ENCODE results near the gene KCNJ5.

The KCNJ5 gene

GRCh38 chr11:128860571-128861361, 30.4 kb upstream of the KCNJ5 start:
- Histone ChIP-seq H3K9me3 (ENCODE audit: control insufficient read depth, low read length) (no peaks in the 10 kb centered on the region), H3K79me1 (replicated peaks; ENCODE audit: low read length, poor library complexity, severe bottlenecking) (no peaks in the 10 kb centered on the region), H3K23ac (ENCODE audit: low read length in 2 of 2) (no peak overlapping the region), H3K4ac (ENCODE audit: low read depth in 1 of 2, low read length in 2 of 2) (no peak overlapping the region), H2BK12ac (ENCODE audit: low read length in 2 of 2) (no peak overlapping the region), H3K27me3 (ENCODE audit: control insufficient read depth in 1 of 2, insufficient read depth in 1 of 2, low read length in 2 of 2) (peaks cover 29 to 36% of the 10 kb centered on the region in 2 experiments), H2AFZ (ENCODE audit: low read depth, low read length) (no peak overlapping the region), H3K4me2 (ENCODE audit: low read length, poor library complexity, severe bottlenecking) (no peak overlapping the region), H2BK120ac (ENCODE audit: low read depth, low read length) (no peak overlapping the region), H3K18ac (ENCODE audit: low read depth in 1 of 2, low read length in 2 of 2) (no peak overlapping the region), H2AK5ac (ENCODE audit: low read length, severe bottlenecking) (no peak overlapping the region), H3K9ac (ENCODE audit: low read length) (no peak overlapping the region), H2BK5ac (ENCODE audit: low read depth, low read length, poor library complexity, severe bottlenecking) (no peak overlapping the region), H2BK15ac (ENCODE audit: low read depth, poor library complexity, severe bottlenecking) (no peak overlapping the region), H4K8ac (ENCODE audit: low read length) (no peak overlapping the region), H4K91ac (ENCODE audit: low read length) (peak overlapping the region; percentile 66), H3K27ac (ENCODE audit: low read length, poor library complexity, severe bottlenecking) (no peak overlapping the region), H3K14ac (ENCODE audit: low read length in 2 of 2) (no peak overlapping the region), H3K4me1 (ENCODE audit: control insufficient read depth, insufficient read depth, low read depth, low read length) (peaks cover 9% of the 10 kb centered on the region), H3K36me3 (ENCODE audit: control insufficient read depth in 1 of 2, insufficient read depth in 2 of 2, low read depth in 1 of 2, low read length in 2 of 2) (no peaks in the 10 kb centered on the region), H3K4me3 (ENCODE audit: insufficient read depth in 1 of 2, low read depth in 1 of 2, low read length in 2 of 2) (no peak overlapping the region)
- WGBS = 88% methylated on average over 14 of the region's 16 CpGs
- no peak for DNase-seq

DNA sequence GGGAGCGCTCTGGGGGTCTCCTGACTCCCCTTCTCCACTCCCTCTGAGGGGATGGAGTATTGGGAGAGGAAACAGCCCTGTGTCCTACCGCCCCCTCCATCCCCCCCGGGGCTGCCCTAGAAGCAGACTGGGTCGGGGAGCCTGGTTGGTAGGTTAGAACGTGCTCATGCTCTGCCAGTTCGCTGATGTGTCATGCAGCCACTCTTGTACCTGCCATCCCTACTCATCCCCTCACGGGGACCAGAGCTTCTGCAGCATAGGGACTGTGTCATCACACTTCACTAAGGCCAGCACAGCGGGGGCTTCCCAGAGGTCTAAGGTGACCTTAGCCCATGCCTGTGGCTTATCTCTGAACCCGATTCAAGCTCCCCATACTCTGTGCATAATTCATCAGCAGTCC, 28.8 kb upstream of the KCNJ5 start:
- 88% methylated on average over 8 of the region's 9 CpGs for WGBS
- DNase-seq = no peak
- no peak overlapping the region for H4K8ac ChIP-seq (ENCODE audit: low read length)

GRCh38 chr11:128862908-128863660, 28.1 kb upstream of the KCNJ5 start:
- H4K91ac ChIP-seq (ENCODE audit: low read length) = no peak overlapping the region
- 63% methylated on average over 4 of the region's 4 CpGs for WGBS
- DNase-seq = peak; percentile 50
- no peak overlapping the region for H2BK12ac ChIP-seq (ENCODE audit: low read length in 2 of 2)
- H2AK5ac ChIP-seq (ENCODE audit: low read length, severe bottlenecking) = no peak overlapping the region
- H3K4me1 ChIP-seq (ENCODE audit: control insufficient read depth, insufficient read depth, low read depth, low read length) = peaks cover 12% of the 10 kb centered on the region
- peaks cover 8 to 29% of the 10 kb centered on the region in 2 experiments for H3K27me3 ChIP-seq (ENCODE audit: control insufficient read depth in 1 of 2, insufficient read depth in 1 of 2, low read length in 2 of 2)
- H2AFZ ChIP-seq (ENCODE audit: low read depth, low read length) = no peak overlapping the region
- no peak overlapping the region for H2BK120ac ChIP-seq (ENCODE audit: low read depth, low read length)
- H3K36me3 ChIP-seq (ENCODE audit: control insufficient read depth in 1 of 2, insufficient read depth in 2 of 2, low read depth in 1 of 2, low read length in 2 of 2) = no peaks in the 10 kb centered on the region
- no peaks in the 10 kb centered on the region for H3K9me3 ChIP-seq (ENCODE audit: control insufficient read depth, low read length)
- H3K4ac ChIP-seq (ENCODE audit: low read depth in 1 of 2, low read length in 2 of 2) = no peak overlapping the region
- no peak overlapping the region for H3K9ac ChIP-seq (ENCODE audit: low read length)
- H3K18ac ChIP-seq (ENCODE audit: low read depth in 1 of 2, low read length in 2 of 2) = no peak overlapping the region
- no peak overlapping the region for H4K8ac ChIP-seq (ENCODE audit: low read length)
- H2BK15ac ChIP-seq (ENCODE audit: low read depth, poor library complexity, severe bottlenecking) = no peak overlapping the region
- H3K79me1 ChIP-seq (replicated peaks; ENCODE audit: low read length, poor library complexity, severe bottlenecking) = no peaks in the 10 kb centered on the region
- H3K14ac ChIP-seq (ENCODE audit: low read length in 2 of 2) = no peak overlapping the region
- H3K23ac ChIP-seq (ENCODE audit: low read length in 2 of 2) = no peak overlapping the region
- no peak overlapping the region for H3K27ac ChIP-seq (ENCODE audit: low read length, poor library complexity, severe bottlenecking)
- no peak overlapping the region for H3K4me3 ChIP-seq (ENCODE audit: insufficient read depth in 1 of 2, low read depth in 1 of 2, low read length in 2 of 2)
- H2BK5ac ChIP-seq (ENCODE audit: low read depth, low read length, poor library complexity, severe bottlenecking) = no peak overlapping the region
- no peak overlapping the region for H3K4me2 ChIP-seq (ENCODE audit: low read length, poor library complexity, severe bottlenecking)

More for the DNA sequence above, 28.8 kb upstream of the KCNJ5 start:
- no peaks in the 10 kb centered on the region for H3K9me3 ChIP-seq (ENCODE audit: control insufficient read depth, low read length)
- no peak overlapping the region for H3K18ac ChIP-seq (ENCODE audit: low read depth in 1 of 2, low read length in 2 of 2)
- no peak overlapping the region for H3K9ac ChIP-seq (ENCODE audit: low read length)
- no peak overlapping the region for H3K4me3 ChIP-seq (ENCODE audit: insufficient read depth in 1 of 2, low read depth in 1 of 2, low read length in 2 of 2)
- no peaks in the 10 kb centered on the region for H3K79me1 ChIP-seq (replicated peaks; ENCODE audit: low read length, poor library complexity, severe bottlenecking)
- no peaks in the 10 kb centered on the region for H3K36me3 ChIP-seq (ENCODE audit: control insufficient read depth in 1 of 2, insufficient read depth in 2 of 2, low read depth in 1 of 2, low read length in 2 of 2)
- H3K27ac ChIP-seq (ENCODE audit: low read length, poor library complexity, severe bottlenecking) = no peak overlapping the region
- peaks cover 12 to 29% of the 10 kb centered on the region in 2 experiments for H3K27me3 ChIP-seq (ENCODE audit: control insufficient read depth in 1 of 2, insufficient read depth in 1 of 2, low read length in 2 of 2)
- H2AFZ ChIP-seq (ENCODE audit: low read depth, low read length) = no peak overlapping the region
- H2BK120ac ChIP-seq (ENCODE audit: low read depth, low read length) = no peak overlapping the region
- H3K4me2 ChIP-seq (ENCODE audit: low read length, poor library complexity, severe bottlenecking) = no peak overlapping the region
- H3K4ac ChIP-seq (ENCODE audit: low read depth in 1 of 2, low read length in 2 of 2) = no peak overlapping the region
- H4K91ac ChIP-seq (ENCODE audit: low read length) = no peak overlapping the region
- no peak overlapping the region for H2AK5ac ChIP-seq (ENCODE audit: low read length, severe bottlenecking)
- H3K23ac ChIP-seq (ENCODE audit: low read length in 2 of 2) = no peak overlapping the region
- no peak overlapping the region for H2BK5ac ChIP-seq (ENCODE audit: low read depth, low read length, poor library complexity, severe bottlenecking)
- H2BK15ac ChIP-seq (ENCODE audit: low read depth, poor library complexity, severe bottlenecking) = no peak overlapping the region
- H2BK12ac ChIP-seq (ENCODE audit: low read length in 2 of 2) = no peak overlapping the region
- H3K14ac ChIP-seq (ENCODE audit: low read length in 2 of 2) = no peak overlapping the region
- H3K4me1 ChIP-seq (ENCODE audit: control insufficient read depth, insufficient read depth, low read depth, low read length) = peaks cover 12% of the 10 kb centered on the region

GRCh38 chr11:128865490-128865889, 25.7 kb upstream of the KCNJ5 start:
- H3K79me1 ChIP-seq (replicated peaks; ENCODE audit: low read length, poor library complexity, severe bottlenecking) = no peaks in the 10 kb centered on the region
- H3K9me3 ChIP-seq (ENCODE audit: control insufficient read depth, low read length) = no peaks in the 10 kb centered on the region
- H4K91ac ChIP-seq (ENCODE audit: low read length) = no peak overlapping the region
- H3K27ac ChIP-seq (ENCODE audit: low read length, poor library complexity, severe bottlenecking) = no peak overlapping the region
- H3K4me3 ChIP-seq (ENCODE audit: insufficient read depth in 1 of 2, low read depth in 1 of 2, low read length in 2 of 2) = no peak overlapping the region
- H2BK120ac ChIP-seq (ENCODE audit: low read depth, low read length) = no peak overlapping the region
- no peak overlapping the region for H2AFZ ChIP-seq (ENCODE audit: low read depth, low read length)
- DNase-seq = no peak
- 93% methylated on average over 1 of the region's 1 CpG for WGBS
- H3K14ac ChIP-seq (ENCODE audit: low read length in 2 of 2) = no peak overlapping the region
- H3K18ac ChIP-seq (ENCODE audit: low read depth in 1 of 2, low read length in 2 of 2) = no peak overlapping the region
- no peak overlapping the region for H2AK5ac ChIP-seq (ENCODE audit: low read length, severe bottlenecking)
- H3K4me2 ChIP-seq (ENCODE audit: low read length, poor library complexity, severe bottlenecking) = no peak overlapping the region
- peaks cover 0 to 20% of the 10 kb centered on the region in 2 experiments for H3K27me3 ChIP-seq (ENCODE audit: control insufficient read depth in 1 of 2, insufficient read depth in 1 of 2, low read length in 2 of 2)
- H2BK12ac ChIP-seq (ENCODE audit: low read length in 2 of 2) = no peak overlapping the region
- no peak overlapping the region for H2BK15ac ChIP-seq (ENCODE audit: low read depth, poor library complexity, severe bottlenecking)
- peaks cover 12% of the 10 kb centered on the region for H3K4me1 ChIP-seq (ENCODE audit: control insufficient read depth, insufficient read depth, low read depth, low read length)
- no peaks in the 10 kb centered on the region for H3K36me3 ChIP-seq (ENCODE audit: control insufficient read depth in 1 of 2, insufficient read depth in 2 of 2, low read depth in 1 of 2, low read length in 2 of 2)
- H2BK5ac ChIP-seq (ENCODE audit: low read depth, low read length, poor library complexity, severe bottlenecking) = no peak overlapping the region
- no peak overlapping the region for H3K23ac ChIP-seq (ENCODE audit: low read length in 2 of 2)
- H3K4ac ChIP-seq (ENCODE audit: low read depth in 1 of 2, low read length in 2 of 2) = no peak overlapping the region
- no peak overlapping the region for H3K9ac ChIP-seq (ENCODE audit: low read length)
- H4K8ac ChIP-seq (ENCODE audit: low read length) = no peak overlapping the region
